HEK293 (cell line): ENCODE measurements around the gene PLA2G4C.

Experiments
- BCL11A ChIP-seq: fragments of 450-650 bp; formaldehyde crosslinking; IDR thresholded peaks from 2 replicates; pipeline ENCODE4 v1.5.1; 2016; ENCODE audit warnings: low read depth, missing biosample characterization, missing genetic modification characterization
- BCL11B ChIP-seq: fragments of 450-650 bp; formaldehyde crosslinking; IDR thresholded peaks from 2 replicates; pipeline ENCODE4 v1.5.1; 2016; ENCODE audit warnings: low read depth, missing biosample characterization, missing genetic modification characterization
- GLIS2 ChIP-seq: fragments of 450-650 bp; formaldehyde crosslinking; IDR thresholded peaks from 2 replicates; pipeline ENCODE4 v1.5.1; 2016; ENCODE audit warnings: missing biosample characterization, missing genetic modification characterization
- HOXD13 ChIP-seq: sonication (generic); formaldehyde crosslinking; IDR thresholded peaks from 2 replicates; pipeline ENCODE4 v1.8.0; 2022; ENCODE audit warnings: missing genetic modification reagents, borderline replicate concordance
- KLF10 ChIP-seq: fragments of 450-650 bp; IDR thresholded peaks from 2 replicates; pipeline ENCODE4 v1.5.1; 2018; ENCODE audit warnings: missing biosample characterization, mild to moderate bottlenecking, missing genetic modification characterization
- KLF9 ChIP-seq: fragments of 450-650 bp; formaldehyde crosslinking; IDR thresholded peaks from 2 replicates; pipeline ENCODE4 v1.5.1; 2016; ENCODE audit warnings: missing biosample characterization, missing genetic modification characterization, low read depth
- OVOL3 ChIP-seq: fragments of 450-650 bp; formaldehyde crosslinking; IDR thresholded peaks from 2 replicates; pipeline ENCODE4 v1.5.1; 2016; ENCODE audit warnings: missing biosample characterization, missing genetic modification characterization
- PBX3 ChIP-seq: sonication (generic); formaldehyde crosslinking; IDR thresholded peaks from 2 replicates; pipeline ENCODE4 v1.8.1; 2022; ENCODE audit warnings: mild to moderate bottlenecking, moderate library complexity, missing genetic modification reagents
- PRDM6 ChIP-seq: fragments of 450-650 bp; formaldehyde crosslinking; IDR thresholded peaks from 2 replicates; pipeline ENCODE4 v1.5.1; 2017; ENCODE audit warnings: missing biosample characterization, missing genetic modification characterization
- WT1 ChIP-seq: fragments of 450-650 bp; formaldehyde crosslinking; IDR thresholded peaks from 2 replicates; pipeline ENCODE4 v1.5.1; 2016; ENCODE audit warnings: missing biosample characterization, missing genetic modification characterization
- ZBTB26 ChIP-seq: fragments of 450-650 bp; formaldehyde crosslinking; optimal IDR thresholded peaks from 2 replicates; pipeline ENCODE3; 2016; ENCODE audit warnings: missing biosample characterization, mild to moderate bottlenecking, missing genetic modification characterization
- ZNF121 ChIP-seq: fragments of 450-650 bp; formaldehyde crosslinking; IDR thresholded peaks from 2 replicates; pipeline ENCODE4 v1.5.1; 2016; ENCODE audit warnings: missing biosample characterization, missing genetic modification characterization
- ZNF175 ChIP-seq: fragments of 450-650 bp; formaldehyde crosslinking; IDR thresholded peaks from 2 replicates; pipeline ENCODE4 v1.5.1; 2016; ENCODE audit warnings: missing biosample characterization, missing genetic modification characterization
- ZNF184 ChIP-seq: fragments of 450-650 bp; IDR thresholded peaks from 2 replicates; pipeline ENCODE4 v1.5.1; 2018; ENCODE audit warnings: missing biosample characterization, mild to moderate bottlenecking, missing genetic modification characterization
- ZNF2 ChIP-seq: fragments of 450-650 bp; formaldehyde crosslinking; IDR thresholded peaks from 2 replicates; pipeline ENCODE4 v1.5.1; 2016; ENCODE audit warnings: missing biosample characterization, missing genetic modification characterization
- ZNF214 ChIP-seq: fragments of 450-650 bp; formaldehyde crosslinking; IDR thresholded peaks from 2 replicates; pipeline ENCODE4 v1.5.1; 2017; ENCODE audit warnings: missing biosample characterization, mild to moderate bottlenecking, missing genetic modification characterization, borderline replicate concordance
- ZNF223 ChIP-seq: fragments of 450-650 bp; formaldehyde crosslinking; IDR thresholded peaks from 2 replicates; pipeline ENCODE4 v1.5.1; 2016; ENCODE audit warnings: missing biosample characterization, missing genetic modification characterization
- ZNF324 ChIP-seq: fragments of 450-650 bp; formaldehyde crosslinking; IDR thresholded peaks from 2 replicates; pipeline ENCODE4 v1.5.1; 2016; ENCODE audit warnings: missing biosample characterization, missing genetic modification characterization
- ZNF366 ChIP-seq: fragments of 450-650 bp; formaldehyde crosslinking; conservative IDR thresholded peaks from 2 replicates; pipeline ENCODE4 v1.5.1; 2016; ENCODE audit warnings: missing biosample characterization, missing genetic modification characterization
- ZNF391 ChIP-seq: fragments of 450-650 bp; formaldehyde crosslinking; IDR thresholded peaks from 2 replicates; pipeline ENCODE4 v1.5.1; 2016; ENCODE audit warnings: low read depth, missing biosample characterization, missing genetic modification characterization, borderline replicate concordance
- ZNF529 ChIP-seq: fragments of 450-650 bp; formaldehyde crosslinking; IDR thresholded peaks from 2 replicates; pipeline ENCODE4 v1.5.1; 2017; ENCODE audit warnings: missing genetic modification characterization, missing biosample characterization; ENCODE audit not compliant: insufficient replicate concordance
- ZNF561 ChIP-seq: fragments of 450-650 bp; IDR thresholded peaks from 2 replicates; pipeline ENCODE4 v1.5.1; 2018; ENCODE audit warnings: missing biosample characterization, missing genetic modification characterization, borderline replicate concordance
- ZNF610 ChIP-seq: fragments of 450-650 bp; formaldehyde crosslinking; IDR thresholded peaks from 2 replicates; pipeline ENCODE4 v1.5.1; 2016; ENCODE audit warnings: missing biosample characterization, missing genetic modification characterization, borderline replicate concordance
- ZNF654 ChIP-seq: fragments of 450-650 bp; formaldehyde crosslinking; IDR thresholded peaks from 2 replicates; pipeline ENCODE4 v1.5.1; 2016; ENCODE audit warnings: low read depth, missing biosample characterization, missing genetic modification characterization
- ZNF658 ChIP-seq: fragments of 450-650 bp; formaldehyde crosslinking; IDR thresholded peaks from 2 replicates; pipeline ENCODE4; 2016; ENCODE audit warnings: missing biosample characterization, missing genetic modification characterization
- ZNF660 ChIP-seq: fragments of 450-650 bp; IDR thresholded peaks from 2 replicates; pipeline ENCODE4 v1.5.1; 2018; ENCODE audit warnings: missing biosample characterization, mild to moderate bottlenecking, missing genetic modification characterization
- ZNF670 ChIP-seq: fragments of 450-650 bp; formaldehyde crosslinking; IDR thresholded peaks from 2 replicates; pipeline ENCODE4 v1.5.1; 2016; ENCODE audit warnings: missing biosample characterization, missing genetic modification characterization, low read depth
- ZNF704 ChIP-seq: fragments of 450-650 bp; formaldehyde crosslinking; IDR thresholded peaks from 2 replicates; pipeline ENCODE4 v1.5.1; 2016; ENCODE audit warnings: missing biosample characterization, missing genetic modification characterization
- ZNF776 ChIP-seq: fragments of 450-650 bp; formaldehyde crosslinking; IDR thresholded peaks from 2 replicates; pipeline ENCODE4 v1.5.0; 2017; ENCODE audit warnings: missing biosample characterization, missing genetic modification characterization, borderline replicate concordance
- ZNF791 ChIP-seq: fragments of 450-650 bp; formaldehyde crosslinking; IDR thresholded peaks from 2 replicates; pipeline ENCODE4 v1.5.1; 2016; ENCODE audit warnings: missing biosample characterization, missing genetic modification characterization
- ZNF837 ChIP-seq: fragments of 450-650 bp; formaldehyde crosslinking; IDR thresholded peaks from 2 replicates; pipeline ENCODE4 v1.5.1; 2016; ENCODE audit warnings: missing biosample characterization, missing genetic modification characterization
- ZSCAN4 ChIP-seq: fragments of 450-650 bp; formaldehyde crosslinking; IDR thresholded peaks from 2 replicates; pipeline ENCODE4 v1.5.1; 2017; ENCODE audit warnings: missing biosample characterization, missing genetic modification characterization
- ZSCAN5A ChIP-seq: fragments of 450-650 bp; formaldehyde crosslinking; IDR thresholded peaks from 2 replicates; pipeline ENCODE4 v1.5.1; 2016; ENCODE audit warnings: missing biosample characterization, missing genetic modification characterization
- ZXDB ChIP-seq: fragments of 450-650 bp; formaldehyde crosslinking; IDR thresholded peaks from 2 replicates; pipeline ENCODE4 v1.5.1; 2016; ENCODE audit warnings: missing biosample characterization, missing genetic modification characterization

Gene PLA2G4C

GRCh38 chr19:48110350-48110966, at the start of gene PLA2G4C (continued):
- TF ChIP-seq OVOL3 (tag by site-specific recombination) (no peak), ZNF391 (0 out of 2 replicates have a peak, but pooled peaks have one; percentile 34), ZSCAN4 (tag by site-specific recombination) (no peak), ZNF658 (tag by site-specific recombination) (no peak), PBX3 (no peak; the same call in 1 of the 2 replicates), ZNF776 (tag by site-specific recombination) (no peak), ZNF610 (no peak), ZNF654 (no peak), BCL11B (tag by site-specific recombination) (no peak), ZBTB26 (tag by site-specific recombination) (no peak), ZNF670 (tag by site-specific recombination) (no peak), HOXD13 (CRISPR knock-in tag) (no peak), ZNF2 (tag by site-specific recombination) (peak; percentile 63; the same call in 1 of the 2 replicates), BCL11A (no peak), ZNF121 (tag by site-specific recombination) (no peak), ZNF366 (peak; percentile 67), ZNF214 (tag by site-specific recombination) (no peak), ZNF660 (tag by site-specific recombination) (peak; percentile 78; the same call in 1 of the 2 replicates), ZNF529 (tag by site-specific recombination) (no peak), ZNF175 (no peak), ZNF324 (no peak), KLF9 (peak; percentile 16; the same call in 1 of the 2 replicates), PRDM6 (no peak), ZNF791 (no peak), ZXDB (tag by site-specific recombination) (peak; percentile 86), ZNF704 (tag by site-specific recombination) (no peak), WT1 (tag by site-specific recombination) (no peak), ZNF184 (tag by site-specific recombination) (no peak), ZNF561 (no peak; the same call in 1 of the 2 replicates), ZNF223 (tag by site-specific recombination) (no peak), KLF10 (tag by site-specific recombination) (0 out of 2 replicates have a peak, but pooled peaks have one; percentile 24), GLIS2 (tag by site-specific recombination) (no peak), ZNF837 (tag by site-specific recombination) (no peak), ZSCAN5A (tag by site-specific recombination) (no peak)
